HG02759 (cell line): ENCODE measurements around the gene GPR39.

Experiments
- ATAC-seq: cut with Tn5 transposase; IDR thresholded peaks from one replicate; pipeline ENCODE4 v1.9.1; 2021; ENCODE audit warnings: mild to moderate bottlenecking, moderate library complexity; ENCODE audit not compliant: unreplicated experiment

The GPR39 gene

DNA sequence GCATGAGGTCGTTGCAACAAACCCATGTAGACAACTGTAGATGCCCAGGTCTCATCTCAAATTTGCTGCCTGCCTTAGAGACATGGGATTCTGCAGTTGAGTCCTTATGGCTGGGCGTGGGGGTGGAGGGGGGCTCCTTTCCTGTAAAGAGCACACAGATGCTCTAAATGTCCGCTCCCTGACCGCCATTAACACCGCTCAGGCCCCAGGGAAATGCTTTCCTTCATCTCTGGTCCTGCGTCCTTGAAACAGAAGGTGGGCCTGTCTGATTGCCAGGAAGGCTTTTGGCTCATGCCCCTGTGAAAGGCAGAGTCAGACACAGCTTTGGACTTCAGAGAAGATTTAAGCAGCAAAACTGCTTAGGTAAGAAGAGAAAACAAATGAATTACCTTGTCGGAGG is 25.7 kb downstream of the GPR39 start:
- no peak for ATAC-seq

DNA sequence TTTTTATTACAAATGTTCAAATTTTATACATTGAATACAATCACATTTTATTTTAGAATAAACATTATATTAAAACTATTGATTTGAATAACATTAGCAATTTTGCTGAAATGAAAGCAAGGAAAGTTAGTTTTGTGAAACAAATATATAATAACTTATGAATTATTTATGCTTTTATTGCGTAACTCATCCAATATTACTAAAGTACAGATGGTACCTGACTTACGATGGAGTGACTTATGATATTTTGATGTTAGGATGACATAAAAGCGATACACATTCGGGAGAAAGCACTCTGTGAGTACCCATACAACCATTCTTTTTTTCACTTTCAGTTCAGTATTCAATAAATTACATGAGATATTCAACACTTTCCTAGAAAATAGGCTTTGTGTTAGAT is 26.5 kb downstream of the GPR39 start:
- ATAC-seq = no peak

DNA sequence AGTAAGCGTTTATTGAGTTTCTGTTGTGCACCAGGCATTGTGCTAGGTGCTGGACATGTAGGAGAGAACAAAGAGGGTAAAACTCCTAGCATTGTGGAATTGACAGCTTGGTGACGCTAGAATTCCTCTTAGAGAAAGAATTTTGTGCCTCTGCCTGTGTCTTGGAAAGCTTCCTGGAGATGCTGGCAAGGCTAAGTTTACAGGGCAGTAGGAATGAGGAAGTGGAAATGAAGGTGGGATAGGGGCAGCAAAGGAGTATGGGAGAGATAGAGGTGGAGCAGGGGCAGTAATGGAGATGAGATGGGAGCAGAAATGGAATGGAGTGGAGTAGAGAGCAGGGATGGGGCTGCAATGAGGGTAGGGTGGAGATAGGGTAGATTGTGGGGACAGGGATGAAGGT is 29.8 kb downstream of the GPR39 start:
- ATAC-seq = no peak

DNA sequence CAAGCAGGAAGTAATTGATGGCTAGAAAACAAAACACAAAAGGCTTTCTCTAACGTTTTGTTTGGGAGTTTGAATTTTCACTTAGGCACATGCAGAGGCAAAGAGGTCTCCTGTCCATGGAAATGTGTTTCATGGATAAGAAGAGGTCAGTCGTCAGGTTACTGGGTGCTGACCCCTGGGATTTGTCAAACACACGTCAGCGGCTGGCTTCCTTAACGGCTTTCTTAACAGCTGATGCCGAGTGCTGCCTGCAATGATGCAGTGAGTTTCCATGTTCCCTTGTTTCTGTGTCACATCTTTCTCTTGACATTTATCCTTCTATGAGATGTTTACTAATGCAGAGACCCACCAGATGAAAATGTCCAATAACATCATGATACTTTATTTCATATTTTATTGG is 31.7 kb downstream of the GPR39 start:
- no peak for ATAC-seq

DNA sequence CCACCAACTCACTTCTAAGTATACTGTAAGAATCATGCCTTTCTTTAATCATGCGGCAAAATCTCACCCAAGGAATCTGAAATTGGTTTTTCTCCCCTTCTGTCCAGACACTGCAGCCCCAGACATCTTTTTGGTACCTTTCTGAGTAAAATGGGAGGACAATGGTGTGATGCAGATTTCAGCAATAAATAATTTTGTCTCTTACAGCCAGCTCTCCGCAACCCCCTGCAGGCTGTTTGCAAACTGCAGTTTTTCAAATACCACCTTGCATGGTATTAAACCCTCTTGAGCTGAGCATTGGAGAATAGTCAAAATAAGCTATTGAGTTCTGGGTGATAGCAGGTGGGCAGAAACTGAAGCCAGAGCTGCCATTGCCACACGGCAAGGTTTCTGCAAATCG is 32.2 kb downstream of the GPR39 start:
- no peak for ATAC-seq

DNA sequence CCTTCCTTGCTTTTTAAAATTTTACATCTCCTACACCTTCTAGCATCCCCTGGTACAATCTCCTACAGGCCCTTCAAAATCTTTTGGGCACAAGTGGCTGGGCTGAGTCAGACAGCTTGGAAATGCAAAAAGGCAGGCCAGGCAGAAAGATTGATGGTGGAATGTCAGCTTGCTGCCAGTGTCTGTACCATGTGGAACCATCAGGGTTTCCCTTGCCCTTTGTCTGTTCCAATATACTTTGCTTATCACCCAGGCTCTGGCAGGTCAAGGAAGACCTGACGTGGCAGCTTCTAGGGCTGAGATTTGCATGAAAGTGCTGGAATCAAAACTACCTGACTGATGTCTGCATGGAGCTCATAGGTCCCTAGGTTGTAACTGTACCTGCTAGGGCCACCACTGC is 33.3 kb downstream of the GPR39 start:
- no peak for ATAC-seq

DNA sequence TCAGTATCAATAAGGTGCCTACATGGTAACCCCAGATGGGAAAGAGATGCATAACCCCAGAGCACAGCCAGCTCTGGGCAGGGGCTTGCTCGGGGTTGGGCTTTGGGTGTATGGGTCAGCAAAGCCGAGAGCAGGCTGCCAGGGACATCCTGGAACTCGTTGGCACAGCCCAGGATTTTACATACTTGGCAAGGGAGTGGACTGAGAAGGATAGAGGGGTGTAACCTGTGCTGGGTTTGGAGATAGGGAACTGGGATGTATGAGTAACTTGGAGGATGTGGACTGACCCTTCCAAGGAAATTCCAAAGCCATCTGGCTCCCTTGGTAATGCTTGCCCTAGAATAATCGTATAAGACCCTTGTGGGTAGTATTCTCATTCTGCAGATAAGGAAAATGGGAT is 44.2 kb downstream of the GPR39 start:
- no peak for ATAC-seq

DNA sequence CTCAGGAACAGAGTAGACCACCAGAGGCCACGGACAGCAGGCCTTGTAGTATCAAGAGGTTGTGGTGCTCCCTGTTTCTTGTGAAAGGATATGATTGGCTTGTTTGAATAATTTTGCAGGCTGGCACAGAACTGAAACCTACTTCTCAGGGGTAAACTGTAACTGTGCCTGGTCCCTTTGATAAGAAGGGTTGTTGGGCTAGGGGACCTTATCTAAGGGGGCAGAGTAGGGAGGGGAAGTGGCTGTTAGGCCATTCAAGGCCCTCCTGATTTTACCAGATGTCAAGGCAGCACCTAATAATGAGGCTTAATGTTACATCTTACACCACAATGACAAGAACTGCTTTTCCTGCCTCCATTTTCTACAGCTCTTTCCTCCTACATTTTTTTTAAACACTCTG is 45.6 kb downstream of the GPR39 start:
- no peak for ATAC-seq

DNA sequence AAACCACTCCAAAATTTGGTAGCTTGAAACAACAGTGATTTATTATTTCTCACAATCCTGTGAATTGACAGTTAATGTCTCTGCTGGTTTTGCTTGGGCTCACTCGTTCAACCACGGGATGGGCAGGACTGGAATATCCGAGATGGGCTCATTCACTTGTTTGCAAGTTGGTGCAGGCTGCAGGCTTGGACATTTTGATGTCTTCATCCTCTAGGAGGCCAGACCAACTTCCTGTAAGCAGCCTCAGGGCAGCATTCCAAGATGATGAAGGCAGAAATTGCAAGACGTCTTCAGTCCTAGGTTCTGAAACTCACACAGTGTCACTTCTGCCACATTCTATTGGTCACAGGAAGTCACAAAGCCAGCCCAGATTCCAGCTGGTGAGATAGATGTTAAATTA is 47.1 kb downstream of the GPR39 start:
- no peak for ATAC-seq

DNA sequence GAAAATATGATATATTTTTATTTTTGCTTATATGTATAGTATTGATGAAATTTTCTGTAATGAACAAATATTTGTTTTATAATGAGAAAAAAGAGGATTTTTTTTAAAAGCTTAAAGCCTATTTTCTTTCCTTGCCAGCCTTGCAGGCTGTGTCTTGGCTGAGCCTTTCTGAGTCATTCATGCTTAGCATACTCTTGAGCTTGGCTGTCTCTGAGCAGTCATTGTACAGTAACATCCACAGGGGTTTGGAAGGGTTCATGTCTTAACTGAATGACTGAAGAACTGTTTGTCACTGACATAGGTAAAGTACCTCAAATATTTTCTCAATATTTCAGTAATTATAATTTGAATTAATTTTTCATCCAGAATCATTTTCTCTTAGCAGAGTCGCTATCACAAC is 49.3 kb downstream of the GPR39 start:
- no peak for ATAC-seq

DNA sequence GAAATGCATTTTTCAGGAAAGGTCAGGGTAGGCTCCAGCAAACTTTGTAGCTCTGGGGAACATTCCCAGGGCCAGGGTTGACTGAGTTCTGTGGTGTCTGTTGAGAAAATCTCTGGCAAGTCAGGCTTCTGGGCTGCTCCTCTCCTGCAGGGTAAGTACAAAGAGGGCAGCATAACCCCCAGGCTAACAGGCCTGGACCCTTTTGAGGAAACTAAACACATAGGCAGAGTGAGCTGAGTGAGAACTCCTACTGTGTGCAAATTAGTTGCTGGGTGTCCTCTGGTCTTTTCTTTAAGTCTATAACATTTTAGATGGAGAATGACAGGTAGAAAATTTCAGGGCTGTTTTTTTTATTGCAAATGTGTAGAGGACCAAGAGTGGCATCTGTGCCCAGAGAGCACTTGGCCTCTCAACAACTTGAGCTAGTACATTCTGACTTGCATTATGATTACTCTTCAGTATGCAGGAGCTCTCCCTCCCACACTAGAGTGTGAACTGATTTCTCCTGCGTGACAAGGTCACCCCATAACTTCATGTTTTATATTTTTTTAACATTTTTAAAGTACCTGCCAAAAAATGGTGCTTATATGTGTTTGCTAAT is 49.9 kb downstream of the GPR39 start:
- no peak for ATAC-seq

DNA sequence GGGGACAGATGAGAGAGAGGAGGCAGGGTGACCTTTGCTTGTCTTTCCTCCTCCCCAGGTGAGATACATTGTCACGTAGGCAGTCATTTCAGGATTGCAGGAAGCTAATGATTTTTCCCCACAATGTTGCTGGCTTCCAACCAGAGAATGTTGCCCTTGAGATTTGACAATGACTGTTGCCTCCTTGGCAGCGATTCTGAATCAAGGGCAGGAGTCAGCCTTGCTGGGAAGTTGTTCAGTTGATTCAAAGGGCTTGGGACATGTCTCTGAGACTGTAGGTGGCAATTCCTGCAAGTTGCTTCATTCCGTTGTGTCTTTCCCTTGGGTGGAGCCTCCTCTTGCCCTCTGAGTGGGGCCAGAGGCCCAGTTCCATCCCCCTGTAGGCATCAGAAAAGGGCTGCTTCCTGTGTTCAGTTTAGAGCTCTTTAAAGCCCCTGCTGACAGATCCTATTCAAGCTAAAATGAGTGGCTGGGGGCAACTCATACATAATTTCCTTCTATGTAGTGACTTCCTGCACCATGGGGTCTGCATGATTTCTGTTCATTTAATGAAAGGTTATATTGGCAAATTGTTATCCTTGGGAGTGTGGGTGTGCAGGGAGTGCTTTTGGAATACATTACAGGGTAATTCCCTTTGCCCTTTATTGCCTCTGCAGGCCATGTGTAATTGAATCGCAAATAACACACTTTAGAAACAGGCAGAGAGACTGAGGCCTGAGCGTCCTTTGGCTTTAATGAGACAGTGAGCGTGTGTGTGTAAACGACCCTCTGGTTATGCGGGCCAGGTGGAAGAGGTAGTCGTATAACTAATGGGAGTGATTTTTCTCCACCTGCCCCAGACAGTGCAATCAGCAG is 52.4 kb downstream of the GPR39 start:
- ATAC-seq = no peak

DNA sequence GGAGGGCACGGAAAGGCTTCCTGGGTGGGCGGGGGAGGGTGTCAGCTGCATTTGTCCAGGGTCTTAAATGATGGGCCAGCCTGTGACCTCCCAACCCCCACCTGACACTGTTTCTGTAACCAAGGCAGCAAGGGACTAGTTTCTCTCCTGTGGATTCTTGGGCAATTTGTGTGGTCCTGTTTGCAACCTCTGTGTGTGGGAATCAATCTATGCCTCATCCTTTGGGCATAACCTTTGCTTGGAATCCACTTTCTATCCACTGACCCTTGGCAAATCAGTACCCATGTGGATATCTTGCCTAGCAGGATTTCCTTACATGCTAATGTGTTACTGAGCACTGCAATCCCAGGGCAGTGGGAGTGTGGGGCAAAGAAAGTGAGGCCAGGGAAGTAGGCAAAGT is 54.1 kb downstream of the GPR39 start:
- no peak for ATAC-seq

DNA sequence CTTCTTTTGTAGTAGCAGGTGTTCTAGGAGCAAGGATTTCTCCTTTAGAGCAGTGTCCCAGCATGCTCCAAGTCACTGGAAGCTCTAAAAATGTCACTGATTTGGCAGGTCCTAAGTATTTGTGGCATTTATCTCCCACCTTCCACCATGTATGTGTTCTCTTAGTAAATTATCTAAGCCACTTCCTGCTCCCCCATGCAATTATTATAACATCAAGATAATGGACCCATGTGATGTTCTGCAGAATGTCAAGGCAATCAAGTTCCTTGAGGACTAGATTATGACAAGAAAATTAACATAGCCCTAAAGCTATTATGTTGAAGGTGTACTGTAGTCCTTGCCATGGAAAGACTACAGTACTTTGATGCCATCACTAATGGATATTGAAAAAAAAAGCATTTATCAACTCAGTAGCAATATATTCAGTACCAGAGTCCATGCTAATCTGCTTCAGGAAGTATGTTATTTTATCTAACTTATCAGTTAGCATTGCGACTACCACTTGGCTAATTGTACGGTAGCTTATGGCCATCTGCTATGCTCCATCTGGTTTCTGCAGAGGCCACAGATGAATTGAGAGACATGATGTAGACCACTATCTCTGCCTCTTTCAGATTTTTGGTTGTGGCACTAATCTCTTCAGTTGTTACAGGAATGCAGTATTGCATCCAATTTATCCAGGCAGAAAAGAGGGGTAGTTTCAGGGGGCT is 56.7 kb downstream of the GPR39 start:
- no peak for ATAC-seq

DNA sequence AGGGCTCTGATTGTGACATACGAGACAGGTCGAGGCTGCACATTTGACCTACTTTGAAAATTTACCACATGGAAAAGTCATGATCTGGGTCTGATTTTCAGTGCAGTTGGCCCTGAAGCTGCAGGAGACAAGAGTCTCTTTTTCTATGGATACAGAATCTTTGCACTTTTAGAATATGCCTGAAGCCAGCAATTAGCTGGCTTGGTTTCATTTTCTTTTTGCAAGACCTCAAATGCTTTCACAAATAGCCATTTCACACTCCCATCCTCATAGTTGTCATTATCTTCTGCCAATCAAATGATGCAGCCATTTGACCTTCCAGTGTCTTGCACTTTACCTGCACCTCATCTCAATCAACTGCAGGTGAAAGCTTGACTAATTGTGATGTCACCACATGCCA is 59.0 kb downstream of the GPR39 start:
- ATAC-seq = no peak

DNA sequence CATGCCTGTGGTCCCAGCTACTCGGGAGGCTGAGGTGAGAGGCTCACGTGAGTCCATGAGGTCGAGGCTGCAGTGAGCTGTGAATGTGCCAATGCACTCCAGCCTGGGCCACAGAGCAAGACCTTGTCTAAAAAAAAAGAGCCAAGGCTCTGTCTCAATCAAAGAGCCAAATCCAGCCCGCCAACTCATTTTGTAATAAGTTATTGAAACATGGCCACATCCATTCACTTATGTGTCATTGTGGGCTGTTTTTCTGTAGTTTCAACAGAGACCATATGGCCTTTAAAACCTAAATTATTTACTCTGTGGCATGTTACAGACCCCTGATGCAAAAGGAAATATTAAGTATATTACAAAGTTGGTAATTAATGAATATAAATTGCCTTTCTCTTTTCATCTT is 60.8 kb downstream of the GPR39 start:
- ATAC-seq = no peak

DNA sequence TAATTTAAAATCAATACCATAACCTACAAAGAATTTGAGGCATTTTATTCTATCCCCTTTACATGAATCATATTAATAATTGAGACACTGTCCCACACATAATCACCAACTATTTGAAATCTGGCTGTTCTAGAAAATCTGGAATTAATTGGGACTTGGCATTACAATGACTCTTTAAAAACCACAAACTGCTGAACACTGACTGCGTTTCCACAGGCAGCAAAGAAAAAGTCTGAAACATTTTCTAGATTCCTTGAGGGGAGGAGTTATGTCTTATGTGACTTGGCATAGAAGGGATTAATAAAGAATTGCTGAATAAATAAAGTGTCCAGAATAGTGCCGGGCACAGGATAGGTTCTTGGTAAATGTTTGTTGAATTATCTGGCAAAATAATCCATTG is 61.4 kb downstream of the GPR39 start:
- no peak for ATAC-seq

DNA sequence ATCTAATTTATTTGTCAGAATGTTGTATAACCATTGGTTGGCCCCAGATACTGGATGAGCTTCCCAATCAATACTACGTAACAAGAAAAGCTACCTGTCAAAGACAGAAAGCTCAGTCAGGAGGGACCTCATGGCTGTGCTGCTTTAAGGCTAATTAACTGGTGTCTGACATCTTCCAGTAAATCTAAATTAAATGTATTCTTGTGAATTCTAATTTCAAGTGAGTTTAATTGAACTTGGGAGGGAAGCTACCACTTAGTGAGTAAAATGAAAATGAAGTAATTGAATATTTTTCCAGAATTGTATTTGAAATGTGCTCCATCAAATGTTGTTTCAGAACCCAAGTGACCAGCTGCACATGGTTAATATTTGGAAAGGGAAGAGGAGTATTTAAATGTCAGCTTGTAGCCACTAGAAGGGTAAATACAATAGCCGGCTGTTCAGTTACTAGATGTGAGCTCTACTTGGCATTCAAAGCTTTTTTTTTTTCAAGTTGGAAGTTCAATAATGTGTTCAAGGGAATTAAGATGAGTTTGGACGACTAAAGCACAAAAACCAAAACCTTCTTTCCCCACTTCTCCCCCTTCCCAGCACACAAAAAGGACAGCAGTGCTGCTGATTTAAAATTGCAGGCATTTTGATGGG is 62.0 kb downstream of the GPR39 start:
- no peak for ATAC-seq

DNA sequence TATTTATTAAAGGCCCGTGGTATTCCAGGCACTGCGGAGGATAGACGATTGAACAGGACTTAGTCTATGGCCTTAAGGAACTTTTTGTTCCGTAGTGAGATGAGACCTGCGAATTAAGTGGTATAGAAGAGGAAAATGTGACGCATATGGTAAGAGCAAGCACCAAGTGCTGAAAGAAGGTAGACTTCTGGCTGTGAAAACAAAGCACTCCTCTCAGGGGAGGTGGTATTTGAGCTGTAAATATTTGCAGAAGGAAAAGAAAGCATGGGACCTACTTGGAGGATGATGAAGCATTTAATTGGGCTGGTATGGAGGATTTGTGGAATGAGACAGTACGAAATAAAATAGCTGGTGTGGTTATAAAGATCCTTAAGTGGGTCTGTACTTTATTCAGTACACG is 62.5 kb downstream of the GPR39 start:
- ATAC-seq = no peak

DNA sequence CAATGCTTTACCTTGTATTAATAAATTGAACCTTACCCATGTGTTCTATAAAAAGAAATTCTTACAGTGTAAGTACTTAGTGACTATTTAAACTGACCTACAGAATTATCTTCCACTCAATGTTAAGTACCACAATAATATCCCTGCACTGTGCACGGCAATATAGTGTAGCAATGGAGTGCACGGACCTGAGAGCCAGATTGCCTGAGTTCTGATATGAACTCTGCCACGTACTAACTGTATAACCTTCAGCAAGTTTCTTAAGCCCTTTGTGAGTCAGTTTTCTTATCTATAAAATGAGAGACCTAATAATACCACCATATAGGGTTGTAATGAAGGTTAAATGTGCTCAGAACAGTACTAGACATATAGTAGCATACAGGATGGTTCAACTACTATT is 66.2 kb downstream of the GPR39 start:
- no peak for ATAC-seq

DNA sequence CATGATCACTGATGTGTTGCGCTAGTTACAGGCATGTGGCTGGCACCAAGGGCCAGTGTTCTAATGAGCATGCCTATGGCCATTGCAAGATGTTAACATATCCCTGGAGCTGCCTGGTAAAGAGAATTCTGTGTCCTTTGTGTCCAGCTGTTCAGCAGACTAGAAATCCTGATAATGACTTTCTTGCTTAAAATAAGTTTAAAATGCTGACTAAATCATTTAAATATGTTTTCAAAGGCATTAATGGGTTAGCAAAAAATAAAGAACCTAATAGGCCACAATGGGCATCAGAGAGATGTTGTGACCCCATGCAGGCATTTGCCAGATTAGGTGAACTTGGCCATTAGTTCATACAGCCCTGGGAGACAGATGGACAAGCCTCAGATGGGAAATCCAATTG is 67.5 kb downstream of the GPR39 start:
- no peak for ATAC-seq

DNA sequence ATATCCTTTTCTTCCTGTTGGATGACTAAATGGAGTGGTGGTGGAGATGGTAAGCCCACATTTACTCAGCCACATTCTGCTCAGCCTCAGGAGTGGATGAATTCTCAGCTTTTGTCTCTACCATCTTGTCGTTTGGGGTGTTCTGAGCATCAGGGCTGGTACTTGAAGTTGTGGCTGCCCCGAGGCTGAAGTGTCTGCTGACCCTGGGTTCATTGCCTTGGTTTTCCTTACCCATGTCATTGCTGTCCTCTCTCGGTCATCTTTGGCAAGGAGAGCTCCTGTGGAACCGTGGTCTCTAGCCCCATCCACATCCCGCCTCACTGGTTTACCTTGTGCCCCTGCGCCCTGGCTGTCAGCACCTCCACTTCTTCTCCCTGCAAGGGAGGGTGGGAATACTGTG is 71.9 kb downstream of the GPR39 start:
- no peak for ATAC-seq
